Glutamatergic neuron (in vitro differentiated cells): ENCODE data around the gene RPGRIP1L. TPM values are rescaled to one million over a fixed set of nuclear protein-coding genes. Genes with fewer than 3 reads are reported as not detected.

Experiments
- DNase-seq: peaks from one replicate; pipeline ENCODE4 v3.0.0; 2022
- H3K27ac Mint-ChIP-seq: one replicate; pipeline ENCODE4 v1.8.0; 2020; ENCODE audit warnings: mild to moderate bottlenecking, mixed read lengths, inconsistent platforms; ENCODE audit not compliant: unreplicated experiment
- H3K27me3 Mint-ChIP-seq: one replicate; pipeline ENCODE4 v1.8.0; 2020; ENCODE audit warnings: mild to moderate bottlenecking, moderate library complexity, mixed read lengths, inconsistent platforms; ENCODE audit not compliant: unreplicated experiment
- H3K36me3 Mint-ChIP-seq: one replicate; pipeline ENCODE4 v1.8.0; 2020; ENCODE audit warnings: mild to moderate bottlenecking, mixed read lengths, inconsistent platforms; ENCODE audit not compliant: unreplicated experiment
- H3K4me1 Mint-ChIP-seq: one replicate; pipeline ENCODE4 v1.8.0; 2020; ENCODE audit warnings: mild to moderate bottlenecking, low read depth, mixed read lengths, inconsistent platforms; ENCODE audit not compliant: unreplicated experiment
- H3K4me3 Mint-ChIP-seq: one replicate; pipeline ENCODE4 v1.8.0; 2020; ENCODE audit warnings: mild to moderate bottlenecking, mixed read lengths, inconsistent platforms; ENCODE audit not compliant: unreplicated experiment
- H3K9me3 Mint-ChIP-seq: one replicate; pipeline ENCODE4 v1.8.0; 2020; ENCODE audit warnings: mild to moderate bottlenecking, moderate library complexity, mixed read lengths, inconsistent platforms; ENCODE audit not compliant: unreplicated experiment
- total RNA-seq: library from RNA; stranded (reverse); fragmentation: NEBNext Ultra II Directional; extraction: Animal tissue kit (Norgen Biotek cat#: 25700); gene quantifications from one replicate; pipeline ENCODE4 v1.2.1, GENCODE V29; 2021; ENCODE audit not compliant: unreplicated experiment
- TF ChIP-seq, protein P1 (sequence below): fragments of 200-600 bp; sonication (generic); IDR thresholded peaks from one replicate; pipeline ENCODE4 v1.5.0; 2021; ENCODE audit not compliant: partially characterized antibody, unreplicated experiment

Gene RPGRIP1L
- total RNA-seq, 1 donor from 2014 or later, result 18.0 TPM

DNA sequence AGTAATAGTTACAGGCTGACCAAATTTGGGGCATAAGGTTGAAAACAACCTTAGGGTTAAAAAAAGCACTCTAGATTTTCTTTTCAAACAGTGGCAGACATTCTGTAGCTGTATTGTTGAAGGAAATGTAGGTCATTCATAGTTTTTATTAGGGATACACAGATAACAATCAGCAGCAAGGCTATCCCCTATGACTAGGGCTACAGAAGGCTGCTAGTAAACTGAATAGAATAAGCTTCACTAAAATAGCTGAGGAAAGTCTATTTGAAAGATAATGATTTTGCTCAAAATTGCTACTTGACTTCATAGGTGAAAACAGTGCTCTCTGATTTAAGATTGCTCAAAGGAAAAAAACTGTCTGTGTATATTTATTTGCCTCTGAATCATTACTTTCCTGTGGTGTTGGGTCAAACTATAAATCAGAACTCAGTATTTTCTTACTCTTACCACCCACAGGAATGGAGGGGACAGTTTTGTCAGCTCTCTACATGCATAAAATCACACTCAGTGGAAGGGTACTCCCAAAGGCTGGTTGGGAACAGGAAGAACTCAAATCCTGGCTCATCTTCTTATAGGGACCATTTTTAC, 24.8 kb downstream of the RPGRIP1L start:
- Mint-ChIP-seq H3K27ac (no peak overlapping the region), H3K27me3 (peaks cover 3% of the 10 kb centered on the region), H3K4me1 (peaks cover 5% of the 10 kb centered on the region), H3K9me3 (no peaks in the 10 kb centered on the region), H3K4me3 (no peak overlapping the region), H3K36me3 (no peaks in the 10 kb centered on the region)
- TF ChIP-seq, protein P1, sequence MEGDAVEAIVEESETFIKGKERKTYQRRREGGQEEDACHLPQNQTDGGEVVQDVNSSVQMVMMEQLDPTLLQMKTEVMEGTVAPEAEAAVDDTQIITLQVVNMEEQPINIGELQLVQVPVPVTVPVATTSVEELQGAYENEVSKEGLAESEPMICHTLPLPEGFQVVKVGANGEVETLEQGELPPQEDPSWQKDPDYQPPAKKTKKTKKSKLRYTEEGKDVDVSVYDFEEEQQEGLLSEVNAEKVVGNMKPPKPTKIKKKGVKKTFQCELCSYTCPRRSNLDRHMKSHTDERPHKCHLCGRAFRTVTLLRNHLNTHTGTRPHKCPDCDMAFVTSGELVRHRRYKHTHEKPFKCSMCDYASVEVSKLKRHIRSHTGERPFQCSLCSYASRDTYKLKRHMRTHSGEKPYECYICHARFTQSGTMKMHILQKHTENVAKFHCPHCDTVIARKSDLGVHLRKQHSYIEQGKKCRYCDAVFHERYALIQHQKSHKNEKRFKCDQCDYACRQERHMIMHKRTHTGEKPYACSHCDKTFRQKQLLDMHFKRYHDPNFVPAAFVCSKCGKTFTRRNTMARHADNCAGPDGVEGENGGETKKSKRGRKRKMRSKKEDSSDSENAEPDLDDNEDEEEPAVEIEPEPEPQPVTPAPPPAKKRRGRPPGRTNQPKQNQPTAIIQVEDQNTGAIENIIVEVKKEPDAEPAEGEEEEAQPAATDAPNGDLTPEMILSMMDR, result no peak
- no peak for DNase-seq

DNA sequence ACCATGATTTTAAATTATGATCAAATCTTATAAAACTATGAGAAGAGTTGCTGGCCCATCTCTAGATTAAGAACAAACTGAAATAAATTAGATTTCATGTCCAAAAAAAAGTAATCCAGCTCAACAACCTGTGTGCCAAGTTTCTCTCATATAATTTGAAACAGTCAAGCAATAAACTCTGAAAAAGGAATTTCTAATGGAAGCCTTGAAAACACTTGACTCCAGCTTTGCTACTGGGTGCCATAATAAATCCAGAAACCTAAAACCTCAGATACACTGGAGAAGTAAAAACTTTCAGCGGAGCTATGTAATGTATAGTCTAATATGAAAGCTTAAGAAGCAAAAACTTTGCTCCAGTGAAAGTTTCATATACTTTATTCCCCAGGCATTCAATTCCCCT, 25.5 kb downstream of the RPGRIP1L start:
- Mint-ChIP-seq H3K27me3 (peaks cover 3% of the 10 kb centered on the region), H3K4me1 (peaks cover 5% of the 10 kb centered on the region), H3K27ac (no peak overlapping the region), H3K4me3 (no peak overlapping the region), H3K9me3 (no peaks in the 10 kb centered on the region), H3K36me3 (no peaks in the 10 kb centered on the region)
- TF ChIP-seq, protein P1, result no peak
- DNase-seq, result no peak

DNA sequence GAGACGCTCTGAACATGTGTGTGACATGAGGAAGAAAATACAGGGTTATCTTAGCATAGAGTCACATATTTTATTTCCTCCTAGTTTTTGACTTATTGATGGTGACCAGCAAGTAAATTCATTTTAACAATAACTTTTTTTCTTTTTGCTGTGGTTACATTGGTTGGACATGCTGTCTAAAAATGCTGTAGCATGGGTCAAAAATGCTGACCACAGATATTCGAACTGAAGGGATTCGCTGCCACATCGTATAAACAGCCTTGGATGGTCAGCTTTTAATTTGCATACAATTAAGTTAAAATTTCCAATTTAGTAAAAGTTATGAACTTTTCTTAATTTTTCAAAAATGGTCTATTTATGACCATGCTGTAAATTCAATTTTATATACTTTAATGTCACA, 30.5 kb downstream of the RPGRIP1L start:
- DNase-seq, result no peak
- Mint-ChIP-seq H3K4me3 (no peak overlapping the region), H3K27me3 (no peaks in the 10 kb centered on the region), H3K27ac (no peak overlapping the region), H3K4me1 (peaks cover 1% of the 10 kb centered on the region), H3K9me3 (no peaks in the 10 kb centered on the region), H3K36me3 (no peaks in the 10 kb centered on the region)
- TF ChIP-seq, protein P1, result no peak

DNA sequence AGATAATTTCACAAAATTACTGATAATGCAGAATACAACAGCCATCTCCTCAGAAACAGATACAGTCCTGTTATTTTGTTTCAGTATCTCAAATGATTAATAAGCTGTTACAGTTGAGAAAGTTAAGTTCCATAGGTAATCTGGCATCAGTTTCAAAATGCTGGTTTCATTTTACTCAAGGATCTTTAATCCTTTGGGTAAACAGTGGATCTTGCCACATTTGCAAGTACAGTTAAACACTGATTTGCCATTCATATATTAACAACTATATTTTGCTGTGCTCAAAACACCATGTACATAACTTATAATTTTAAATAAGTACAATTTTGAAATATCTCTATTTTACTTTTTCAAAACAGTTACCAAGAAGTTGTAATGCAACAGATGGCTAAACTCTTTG, 31.2 kb downstream of the RPGRIP1L start:
- no peak for DNase-seq
- Mint-ChIP-seq H3K36me3 (no peaks in the 10 kb centered on the region), H3K27me3 (no peaks in the 10 kb centered on the region), H3K27ac (no peak overlapping the region), H3K4me1 (peaks cover 1% of the 10 kb centered on the region), H3K4me3 (no peak overlapping the region), H3K9me3 (no peaks in the 10 kb centered on the region)
- TF ChIP-seq, protein P1, result no peak

DNA sequence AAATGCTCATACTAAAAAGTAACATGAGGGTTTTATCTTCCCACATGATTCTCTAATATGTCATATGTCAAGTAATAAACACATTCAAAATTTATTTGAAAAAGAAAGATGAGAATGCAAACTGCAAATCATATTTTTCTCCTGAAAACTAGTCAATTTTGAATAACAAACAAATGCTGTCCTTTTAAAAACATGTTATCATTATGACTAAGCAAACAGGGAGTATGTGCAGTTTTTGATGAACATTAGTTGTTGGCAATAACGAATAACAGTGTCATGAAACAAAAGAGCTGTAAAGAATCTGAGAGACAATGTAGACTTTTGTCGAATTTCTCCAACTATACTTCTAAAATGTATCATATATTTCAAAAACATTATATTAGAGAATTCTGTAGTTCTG, 34.8 kb downstream of the RPGRIP1L start:
- TF ChIP-seq, protein P1, result no peak
- H3K4me3 Mint-ChIP-seq, result no peak overlapping the region
- no peak for DNase-seq
- no peaks in the 10 kb centered on the region for H3K9me3 Mint-ChIP-seq
- H3K36me3 Mint-ChIP-seq, result no peaks in the 10 kb centered on the region
- no peak overlapping the region for H3K27ac Mint-ChIP-seq
- no peaks in the 10 kb centered on the region for H3K27me3 Mint-ChIP-seq
- H3K4me1 Mint-ChIP-seq, result no peaks in the 10 kb centered on the region
